Right atrium auricular region (tissue), 2 donors: ENCODE results near the gene TMEM43. TPM values are rescaled to one million over a fixed set of nuclear protein-coding genes. Genes with fewer than 3 reads are reported as not detected.

ENCODE experiments used
- DNase-seq: peaks from one replicate; pipeline ENCODE4 v3.0.0-alpha.2; 2019; ENCODE audit warnings: low spot score
- H3K27ac ChIP-seq, 2 donors: fragments of 200-600 bp; sonication (generic); 1 replicate in 1 of 2; 2 replicates in 1 of 2; pipeline ENCODE4 v1.5.1; 2016 to 2019
- H3K27me3 ChIP-seq, 2 donors: fragments of 200-600 bp; sonication (generic); one replicate each; pipeline versions ENCODE4 v1.5.1 to v1.6.0; 2017 to 2019
- H3K36me3 ChIP-seq: fragments of 200-600 bp; sonication (generic); one replicate; pipeline ENCODE4 v1.5.1; 2016
- H3K4me1 ChIP-seq, 2 donors: fragments of 200-600 bp; sonication (generic); one replicate each; pipeline versions ENCODE4 v1.5.1 to v1.6.0; 2017 to 2019
- H3K4me3 ChIP-seq, 2 donors: fragments of 200-600 bp; sonication (generic); 1 replicate in 1 of 2; 2 replicates in 1 of 2; pipeline ENCODE4 v1.5.1; 2017 to 2019; ENCODE audit warnings: mild to moderate bottlenecking in 1 of 2, moderate library complexity in 1 of 2
- H3K9me3 ChIP-seq, 2 donors: fragments of 200-600 bp; sonication (generic); one replicate each; pipeline ENCODE4 v1.5.1; 2019
- CTCF ChIP-seq, 2 donors: fragments of 200-600 bp; sonication (generic); IDR thresholded peaks; one replicate each; pipeline ENCODE4 v1.5.1; 2019; ENCODE audit warnings: antibody characterized with exemption in 2 of 2
- total RNA-seq, 2 donors: library from RNA; depleted of rRNA; stranded (reverse); fragments of >200 nt; gene quantifications; one replicate each; pipeline ENCODE4 v1.1.0, GENCODE V29; 2016

The TMEM43 gene
- total RNA-seq, 2 donors from 2014 or later = 91.8 to 142 TPM

- no peak overlapping the region for H3K4me3 ChIP-seq
- no peak for TF ChIP-seq CTCF (IDR thresholded peaks at IDR 0.05)
- no peaks in the 10 kb centered on the region for H3K9me3 ChIP-seq
- H3K27me3 ChIP-seq = no peaks in the 10 kb centered on the region
- DNase-seq = no peak
- no peak overlapping the region for H3K27ac ChIP-seq
- H3K4me1 ChIP-seq = peaks cover 0 to 23% of the 10 kb centered on the region in 2 donors
- peaks cover 25% of the 10 kb centered on the region for H3K36me3 ChIP-seq
Observed at GRCh38 chr3:14175383-14176037, 50.7 kb downstream of the TMEM43 start.

- Histone ChIP-seq H3K9me3 (no peaks in the 10 kb centered on the region), H3K36me3 (peaks cover 14% of the 10 kb centered on the region), H3K4me3 (peak overlapping the region; percentile 86 to 92), H3K27me3 (no peaks in the 10 kb centered on the region), H3K4me1 (peaks cover 0 to 23% of the 10 kb centered on the region in 2 donors), H3K27ac (peak overlapping the region; percentile 97 to 98)
- DNase-seq = peak; percentile 60
- no peak for TF ChIP-seq CTCF (IDR thresholded peaks at IDR 0.05)
Observed at GRCh38 chr3:14177580-14178246, 52.9 kb downstream of the TMEM43 start.

- peak within 1 kb of the TSS; percentile 97 to 98 for H3K27ac ChIP-seq
- TF ChIP-seq CTCF (IDR thresholded peaks at IDR 0.05) = no peak
- peaks cover 16% of the 10 kb centered on the region for H3K36me3 ChIP-seq
- H3K27me3 ChIP-seq = no peaks in the 10 kb centered on the region
- H3K9me3 ChIP-seq = no peaks in the 10 kb centered on the region
- H3K4me3 ChIP-seq = peak within 1 kb of the TSS; percentile 86 to 92
- H3K4me1 ChIP-seq = peaks cover 0 to 23% of the 10 kb centered on the region in 2 donors
- DNase-seq = peak; percentile 98
Observed at GRCh38 chr3:14178247-14179113, 53.6 kb downstream of the TMEM43 start, which contains the start of the genes LSM3 and XPC. Gene LSM3 (plus strand): TSS chr3:14178817. CDS start chr3:14178861, 44 bp downstream. Gene XPC (minus strand): TSS chr3:14178601. CDS start chr3:14178568, 33 bp downstream.

- no peaks in the 10 kb centered on the region for H3K9me3 ChIP-seq
- DNase-seq = no peak
- H3K27me3 ChIP-seq = no peaks in the 10 kb centered on the region
- peaks cover 22% of the 10 kb centered on the region for H3K36me3 ChIP-seq
- TF ChIP-seq CTCF (IDR thresholded peaks at IDR 0.05) = no peak
- peaks cover 0 to 23% of the 10 kb centered on the region in 2 donors for H3K4me1 ChIP-seq
- peak overlapping the region; percentile 97 to 98 for H3K27ac ChIP-seq
- H3K4me3 ChIP-seq = peak overlapping the region; percentile 86 to 92
Observed at GRCh38 chr3:14179114-14179465, 54.2 kb downstream of the TMEM43 start.

- H3K27ac ChIP-seq = no peak overlapping the region
- H3K4me3 ChIP-seq = no peak overlapping the region
- TF ChIP-seq CTCF (IDR thresholded peaks at IDR 0.05) = no peak
- no peaks in the 10 kb centered on the region for H3K9me3 ChIP-seq
- H3K27me3 ChIP-seq = no peaks in the 10 kb centered on the region
- H3K4me1 ChIP-seq = peaks cover 0 to 23% of the 10 kb centered on the region in 2 donors
- no peak for DNase-seq
- peaks cover 24% of the 10 kb centered on the region for H3K36me3 ChIP-seq
Observed at GRCh38 chr3:14179795-14180194, 54.9 kb downstream of the TMEM43 start.
